GM23248 (cell line): ENCODE measurements around the gene ZEB2. TPM values are rescaled to one million over a fixed set of nuclear protein-coding genes. Genes with fewer than 3 reads are reported as not detected.

Experiments
- DNase-seq: peaks from one replicate; pipeline ENCODE4 v3.0.0-alpha.2; 2015
- H2AFZ ChIP-seq: fragments of 200-600 bp; sonication (generic); 2 replicates; pipeline ENCODE4 v1.6.1; 2016; ENCODE audit warnings: antibody characterized with exemption
- H3F3A ChIP-seq: fragments of 200-600 bp; sonication (generic); 2 replicates; pipeline ENCODE4 v1.6.1; 2016; ENCODE audit warnings: mild to moderate bottlenecking, antibody characterized with exemption, mixed run types; ENCODE audit not compliant: insufficient read depth
- H3K27ac ChIP-seq: fragments of 200-600 bp; sonication (generic); 2 replicates; pipeline ENCODE4 v1.5.1; 2016; ENCODE audit warnings: mild to moderate bottlenecking
- H3K27me3 ChIP-seq: fragments of 200-600 bp; sonication (generic); replicated peaks from 2 replicates; pipeline ENCODE4 v1.6.1; 2016; ENCODE audit warnings: mild to moderate bottlenecking; ENCODE audit not compliant: insufficient read depth
- H3K36me3 ChIP-seq: fragments of 200-600 bp; sonication (generic); 2 replicates; pipeline ENCODE4 v1.6.1; 2016; ENCODE audit warnings: low read depth, mild to moderate bottlenecking
- H3K4me1 ChIP-seq: fragments of 200-600 bp; sonication (generic); 2 replicates; pipeline ENCODE4 v1.6.1; 2016; ENCODE audit warnings: mild to moderate bottlenecking; ENCODE audit not compliant: insufficient read depth
- H3K4me2 ChIP-seq: fragments of 200-600 bp; sonication (generic); one replicate; pipeline ENCODE4 v1.6.1; 2016; ENCODE audit warnings: mild to moderate bottlenecking; ENCODE audit not compliant: unreplicated experiment
- H3K4me3 ChIP-seq: fragments of 200-600 bp; sonication (generic); 2 replicates; pipeline ENCODE4 v1.5.1; 2016; ENCODE audit warnings: mild to moderate bottlenecking
- H3K79me2 ChIP-seq: fragments of 200-600 bp; sonication (generic); 2 replicates; pipeline ENCODE4 v1.6.1; 2016; ENCODE audit warnings: mild to moderate bottlenecking; ENCODE audit not compliant: insufficient read depth
- H3K9ac ChIP-seq: fragments of 200-600 bp; sonication (generic); 2 replicates; pipeline ENCODE4 v1.6.1; 2016; ENCODE audit warnings: mild to moderate bottlenecking
- H3K9me2 ChIP-seq: fragments of 200-600 bp; sonication (generic); 2 replicates; pipeline ENCODE4 v1.6.1; 2016; ENCODE audit warnings: mixed run types, mild to moderate bottlenecking, moderate library complexity; ENCODE audit not compliant: insufficient read depth
- H3K9me3 ChIP-seq: fragments of 200-600 bp; sonication (generic); one replicate; pipeline ENCODE4 v1.6.1; 2017; ENCODE audit warnings: low read depth
- H4K20me1 ChIP-seq: fragments of 200-600 bp; sonication (generic); 2 replicates; pipeline ENCODE4 v1.6.0; 2016; ENCODE audit not compliant: insufficient read depth
- EZH2 ChIP-seq: fragments of 200-600 bp; sonication (generic); IDR thresholded peaks from 2 replicates; pipeline ENCODE4 v1.6.1; 2018; ENCODE audit warnings: antibody characterized with exemption, mild to moderate bottlenecking; ENCODE audit not compliant: insufficient read depth, poor library complexity, severe bottlenecking
- EZH2phosphoT487 ChIP-seq: fragments of 200-600 bp; sonication (generic); IDR thresholded peaks from 2 replicates; pipeline ENCODE4 v1.6.1; 2018; ENCODE audit warnings: antibody characterized with exemption, moderate library complexity, mild to moderate bottlenecking, low read depth; ENCODE audit not compliant: insufficient read depth
- WGBS, 2 experiments: methylation state at CpG; one replicate each; pipeline ENCODE4 v1.1.6; 2015 to 2017; ENCODE audit warnings: low lambda C conversion rate in 2 of 2, low coverage in 1 of 2; ENCODE audit errors: missing lambda C conversion rate in 2 of 2; 5-methylcytosine and 5-hydroxymethylcytosine counted together
- in situ Hi-C: fragments of 300-500 bp; cut with MboI; formaldehyde crosslinking; loops from 2 replicates; pipeline ENCODE4 v1.15.0; 2020
- polyA plus RNA-seq: library from polyadenylated mRNA; unstranded; fragments of >200 nt; fragmentation: Nextera tagmentation; extraction: Ambion mirVana; gene quantifications from 2 replicates; pipeline ENCODE4 v1.2.1, GENCODE V29; 2016
- total RNA-seq: library from RNA; depleted of rRNA; stranded (reverse); fragments of >200 nt; shearing (Covaris generic); gene quantifications from 2 replicates; pipeline ENCODE4 v1.2.3, GENCODE V29; 2014

Gene ZEB2
- total and polyA plus RNA-seq, 2 experiments from 2014 or later, result 26.2 to 46.8 TPM

DNA sequence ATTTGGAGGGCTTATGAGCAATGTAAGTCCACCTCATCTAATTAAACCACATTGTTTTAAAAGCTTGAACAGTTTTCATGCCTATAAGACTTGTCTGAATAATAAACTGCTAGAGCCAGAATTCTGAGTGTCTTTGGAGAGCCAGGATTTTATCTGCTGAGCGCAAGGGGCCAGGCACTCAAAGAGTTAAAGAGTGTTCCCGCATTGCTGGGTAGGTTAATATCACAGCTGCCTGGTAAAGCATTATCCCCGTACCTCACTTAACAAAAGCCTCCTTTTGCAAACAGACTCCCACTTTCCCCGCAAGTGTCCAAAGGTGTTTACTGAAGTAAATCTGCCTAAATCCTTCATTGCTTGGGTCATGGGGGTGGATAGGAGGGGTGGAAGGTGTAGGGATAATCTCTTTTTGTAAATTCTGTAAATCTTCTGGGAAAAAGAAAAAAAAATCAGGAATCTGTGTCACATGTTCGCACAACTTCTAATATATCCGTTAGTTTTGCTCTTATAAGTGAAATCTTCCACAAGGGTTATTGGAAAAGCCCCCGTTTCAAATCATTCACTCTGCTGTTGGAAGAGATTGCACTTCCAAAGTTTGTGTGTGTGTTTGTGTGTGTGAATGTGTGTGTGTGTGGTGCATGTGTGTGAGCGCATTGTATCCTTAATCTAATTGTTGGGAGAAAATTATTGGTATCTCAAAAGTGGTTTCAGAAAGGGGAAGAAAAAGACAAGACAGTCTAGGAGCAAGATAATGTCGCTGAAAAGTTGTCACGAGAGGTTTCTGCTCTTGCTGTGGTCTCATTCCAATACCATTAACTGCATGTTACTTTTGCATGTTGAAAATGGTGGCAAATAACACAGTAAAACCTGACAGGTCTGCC is 10.7 kb downstream of the ZEB2 start:
- no peak overlapping the region for H2AFZ ChIP-seq
- DNase-seq, result peak; percentile 50
- no peaks in the 10 kb centered on the region for H3K9me2 ChIP-seq
- WGBS, 2 experiments, result 49 to 56% methylated on average over 10 of the region's 10 CpGs
- H3K79me2 ChIP-seq, result peaks cover 96% of the 10 kb centered on the region
- peak overlapping the region; percentile 99 for H3K27ac ChIP-seq
- H3K4me1 ChIP-seq, result peaks cover 95% of the 10 kb centered on the region
- no peaks in the 10 kb centered on the region for H4K20me1 ChIP-seq
- H3K27me3 ChIP-seq, result no peaks in the 10 kb centered on the region
- H3F3A ChIP-seq, result peaks cover 75% of the 10 kb centered on the region
- 0 out of 2 replicates have a peak overlapping the region, but pooled peaks have one; percentile 1 for H3K4me3 ChIP-seq
- TF ChIP-seq EZH2, result no peak
- no peak for TF ChIP-seq EZH2phosphoT487
- no peaks in the 10 kb centered on the region for H3K9me3 ChIP-seq
- in situ Hi-C loops, result no loop called here
- H3K36me3 ChIP-seq, result no peaks in the 10 kb centered on the region
- peak overlapping the region; percentile 99 for H3K9ac ChIP-seq
- H3K4me2 ChIP-seq, result peak overlapping the region; percentile 73

GRCh38 chr2:144508172-144508851 is 11.6 kb downstream of the ZEB2 start:
- Histone ChIP-seq H3K4me3 (peak overlapping the region; percentile 62), H3K9me3 (no peaks in the 10 kb centered on the region), H3K4me2 (peak overlapping the region; percentile 73), H3K27ac (peak overlapping the region; percentile 48), H4K20me1 (no peaks in the 10 kb centered on the region), H3K79me2 (peaks cover 96% of the 10 kb centered on the region), H3K4me1 (peaks cover 97% of the 10 kb centered on the region), H3F3A (peaks cover 83% of the 10 kb centered on the region), H3K9me2 (no peaks in the 10 kb centered on the region), H3K27me3 (no peaks in the 10 kb centered on the region), H3K36me3 (peaks cover 4% of the 10 kb centered on the region; the same call in 1 of the 2 replicates), H2AFZ (no peak overlapping the region), H3K9ac (peak overlapping the region; percentile 99)
- no peak for TF ChIP-seq EZH2phosphoT487
- no peak for TF ChIP-seq EZH2
- in situ Hi-C loops, result no loop called here
- 27 to 28% methylated on average over 15 of the region's 15 CpGs for WGBS, 2 experiments
- peak; percentile 39 for DNase-seq

DNA sequence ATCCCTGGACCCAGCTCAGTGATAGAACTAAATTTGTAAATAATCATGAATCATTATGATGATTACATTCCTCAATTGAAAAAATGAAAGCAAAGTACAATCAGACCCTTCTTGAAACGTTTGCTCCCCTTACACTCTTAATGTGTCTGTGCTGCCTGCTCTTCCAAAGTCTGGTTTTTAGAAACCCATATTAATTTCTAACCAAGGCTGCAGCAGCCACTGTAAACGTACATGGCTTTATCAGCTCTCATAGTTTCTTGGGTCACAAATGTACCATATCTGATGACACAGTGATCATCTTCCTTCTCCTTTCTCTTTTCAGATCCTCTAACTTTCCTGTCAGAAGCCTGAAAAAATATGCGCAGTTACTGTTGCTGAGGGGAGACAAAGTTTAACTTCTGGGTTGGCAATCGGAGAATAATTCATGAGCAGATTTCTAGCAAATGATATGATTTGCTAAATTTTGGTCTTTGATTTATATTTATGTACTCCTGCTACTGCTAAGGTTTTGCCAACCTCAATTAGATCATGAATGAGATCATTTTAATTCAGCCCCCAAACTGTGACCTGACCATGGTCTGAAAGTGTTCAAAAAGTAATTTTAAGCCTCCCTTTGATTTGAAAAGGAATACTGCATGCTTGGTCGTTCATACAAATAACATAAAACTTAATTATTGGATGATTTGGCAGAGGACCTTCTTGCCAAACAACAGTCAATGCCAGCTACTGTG is 12.3 kb downstream of the ZEB2 start:
- Histone ChIP-seq H3K27ac (peak overlapping the region; percentile 48), H2AFZ (peak overlapping the region; percentile 25; the same call in 1 of the 2 replicates), H3K9me2 (no peaks in the 10 kb centered on the region), H4K20me1 (no peaks in the 10 kb centered on the region), H3K4me3 (peak overlapping the region; percentile 62), H3K4me1 (peaks cover 91% of the 10 kb centered on the region), H3F3A (peaks cover 77% of the 10 kb centered on the region), H3K27me3 (no peaks in the 10 kb centered on the region), H3K4me2 (peak overlapping the region; percentile 73), H3K79me2 (peaks cover 96% of the 10 kb centered on the region), H3K9ac (peak overlapping the region; percentile 99), H3K36me3 (peaks cover 4% of the 10 kb centered on the region; the same call in 1 of the 2 replicates), H3K9me3 (no peaks in the 10 kb centered on the region)
- WGBS, 2 experiments, result 9 to 12% methylated on average over 5 of the region's 5 CpGs
- in situ Hi-C loops, result no loop called here
- TF ChIP-seq EZH2phosphoT487 (no peak), EZH2 (no peak)
- peak; percentile 46 for DNase-seq
